Right lobe of liver (tissue), 6 donors: ENCODE results near the gene ZNF107. TPM values are rescaled to one million over a fixed set of nuclear protein-coding genes. Genes with fewer than 3 reads are reported as not detected.

Experiments
- ATAC-seq, 4 donors: fragments of 200-7000 bp; cut with Tn5 transposase; one replicate each; pipeline ENCODE4 v1.9.1; 2020; ENCODE audit warnings: mild to moderate bottlenecking in 4 of 4, moderate library complexity in 4 of 4
- DNase-seq, 3 donors: peaks; one replicate each; pipeline ENCODE4 v3.0.0-alpha.2; 2020
- H3K27ac ChIP-seq, 3 donors: fragments of 200-600 bp; one replicate each; pipeline ENCODE4 v1.8.0; 2022
- H3K27me3 ChIP-seq, 2 donors: fragments of 200-600 bp; one replicate each; pipeline ENCODE4 v1.8.0; 2022
- H3K36me3 ChIP-seq, 4 donors: fragments of 200-600 bp; sonication (generic) in 1 of 4; one replicate each; pipeline versions ENCODE4 v1.5.1 to v1.8.0; 2017 to 2022; ENCODE audit warnings: control low read depth in 1 of 4
- H3K4me1 ChIP-seq, 4 donors: fragments of 200-600 bp; sonication (generic) in 1 of 4; one replicate each; pipeline versions ENCODE4 v1.5.1 to v1.8.0; 2017 to 2022; ENCODE audit warnings: control low read depth in 1 of 4
- H3K4me3 ChIP-seq, 3 donors: fragments of 200-600 bp; one replicate each; pipeline ENCODE4 v1.8.0; 2022
- H3K9me3 ChIP-seq, 4 donors: fragments of 200-600 bp; sonication (generic) in 1 of 4; one replicate each; pipeline versions ENCODE4 v1.5.1 to v1.8.0; 2017 to 2022; ENCODE audit warnings: control low read depth in 1 of 4
- POLR2A ChIP-seq: fragments of 450-650 bp; IDR thresholded peaks from one replicate; pipeline ENCODE4 v1.6.1; 2017; ENCODE audit warnings: antibody characterized with exemption, mild to moderate bottlenecking
- WGBS: methylation state at CpG from one replicate; pipeline ENCODE4 v1.1.6; 2018; ENCODE audit warnings: low coverage, low lambda C conversion rate; ENCODE audit not compliant: insufficient coverage; ENCODE audit errors: missing lambda C conversion rate; 5-methylcytosine and 5-hydroxymethylcytosine counted together
- intact Hi-C, 2 donors: fragments of 100-400 bp; cut with DNase I; formaldehyde crosslinking; loops; one replicate each; pipeline versions ENCODE4 v1.11.2 to v1.14.1; 2022
- total RNA-seq, 6 experiments: library from RNA; depleted of rRNA in 2 of 6; stranded (reverse); fragments of >200 nt in 2 of 6; fragmentation: NEBNext Ultra II Directional in 3 of 6; extraction: Animal tissue kit (Norgen Biotek cat#: 25700) in 3 of 6; gene quantifications; one replicate each; pipeline versions ENCODE4 v1.1.0 to v1.2.4, GENCODE V29; 2016 to 2023
- TF ChIP-seq, protein P1 (sequence below), 4 donors: fragments of 200-600 bp in 3 of 4; fragments of 450-650 bp in 1 of 4; IDR thresholded peaks; one replicate each; pipeline versions ENCODE4 v1.5.1 to v1.8.0; 2016 to 2022; ENCODE audit warnings: antibody characterized with exemption in 4 of 4, mild to moderate bottlenecking in 2 of 4
- donor health status: DM: no; HTN: yes; CAD: no.
- donor health status: DM: no; HTN: no; CAD: no.
- donor health status: DM: no; HTN: no; CAD: no.
- donor health status: DM: no; HTN: yes; CAD: no.
- donor health status: DM: no; HTN: yes; CAD: no.

ZNF107 gene
- total RNA-seq, 6 experiments from 2014 or later, result 1.2 to 2.0 (median 1.6) TPM

- Histone ChIP-seq H3K9me3 (no peaks in the 10 kb centered on the region), H3K4me3 (no peak overlapping the region), H3K36me3 (no peaks in the 10 kb centered on the region), H3K27ac (peak overlapping the region in 2 of 3 donors; percentile 19 to 78), H3K27me3 (no peaks in the 10 kb centered on the region), H3K4me1 (peaks cover 0 to 7% (median 0%) of the 10 kb centered on the region in 4 donors)
- DNase-seq, result peak; percentile 43 to 86 (median 70)
- intact Hi-C loops, result no loop called here
- 42% methylated on average over 3 of the region's 3 CpGs for WGBS
- no peak for TF ChIP-seq POLR2A
- TF ChIP-seq, protein P1, sequence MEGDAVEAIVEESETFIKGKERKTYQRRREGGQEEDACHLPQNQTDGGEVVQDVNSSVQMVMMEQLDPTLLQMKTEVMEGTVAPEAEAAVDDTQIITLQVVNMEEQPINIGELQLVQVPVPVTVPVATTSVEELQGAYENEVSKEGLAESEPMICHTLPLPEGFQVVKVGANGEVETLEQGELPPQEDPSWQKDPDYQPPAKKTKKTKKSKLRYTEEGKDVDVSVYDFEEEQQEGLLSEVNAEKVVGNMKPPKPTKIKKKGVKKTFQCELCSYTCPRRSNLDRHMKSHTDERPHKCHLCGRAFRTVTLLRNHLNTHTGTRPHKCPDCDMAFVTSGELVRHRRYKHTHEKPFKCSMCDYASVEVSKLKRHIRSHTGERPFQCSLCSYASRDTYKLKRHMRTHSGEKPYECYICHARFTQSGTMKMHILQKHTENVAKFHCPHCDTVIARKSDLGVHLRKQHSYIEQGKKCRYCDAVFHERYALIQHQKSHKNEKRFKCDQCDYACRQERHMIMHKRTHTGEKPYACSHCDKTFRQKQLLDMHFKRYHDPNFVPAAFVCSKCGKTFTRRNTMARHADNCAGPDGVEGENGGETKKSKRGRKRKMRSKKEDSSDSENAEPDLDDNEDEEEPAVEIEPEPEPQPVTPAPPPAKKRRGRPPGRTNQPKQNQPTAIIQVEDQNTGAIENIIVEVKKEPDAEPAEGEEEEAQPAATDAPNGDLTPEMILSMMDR (IDR thresholded peaks at IDR 0.05), result no peak
- ATAC-seq, result peak; percentile 86 to 95 (median 90)
These were observed 37.2 kb upstream of the ZNF107 start for GRCh38 chr7:64628721-64629120.

DNA sequence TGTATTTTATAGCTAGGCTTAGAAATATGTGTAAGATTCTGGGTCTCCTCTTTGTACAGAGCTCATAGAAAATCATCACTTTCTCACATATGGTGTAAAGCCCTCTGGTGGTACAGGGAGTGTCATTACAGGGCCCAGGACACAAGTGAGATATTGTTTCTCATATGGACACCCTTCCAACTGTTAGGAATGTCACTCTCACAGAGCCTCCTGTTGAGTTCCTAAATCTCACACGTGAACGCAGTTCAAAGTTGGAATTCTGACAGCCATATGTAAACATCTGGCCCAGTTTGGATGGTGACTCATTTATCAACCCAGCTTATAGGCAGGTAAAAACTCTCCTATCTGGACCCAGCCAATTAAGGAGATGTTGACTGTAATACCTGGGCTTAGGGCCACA is 35.4 kb upstream of the ZNF107 start:
- no peak for DNase-seq
- intact Hi-C loops, result no loop called here
- H3K36me3 ChIP-seq, result no peaks in the 10 kb centered on the region

DNA sequence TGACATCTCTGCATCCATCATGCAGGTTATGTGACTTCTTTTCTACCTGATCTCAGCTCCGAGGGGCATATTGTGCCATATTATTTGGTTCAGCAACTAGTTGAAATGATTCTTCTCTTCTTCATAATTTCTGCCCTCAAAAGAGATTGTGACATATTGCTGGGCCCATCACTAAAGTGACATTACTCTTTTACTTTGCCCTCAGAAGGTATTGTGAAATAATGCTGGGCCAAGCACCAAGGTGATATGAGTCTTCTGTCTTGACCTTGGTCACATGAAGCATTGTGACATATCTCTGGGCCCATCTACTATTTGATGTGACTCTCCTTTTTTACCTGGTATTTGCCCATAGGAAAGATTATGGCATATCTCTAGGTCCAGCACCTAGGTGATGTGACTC is 33.9 kb upstream of the ZNF107 start:
- no peaks in the 10 kb centered on the region for H3K36me3 ChIP-seq
- H3K27ac ChIP-seq, result no peak overlapping the region
- no peaks in the 10 kb centered on the region for H3K27me3 ChIP-seq
- H3K4me3 ChIP-seq, result no peak overlapping the region
- no peak for TF ChIP-seq POLR2A
- TF ChIP-seq, protein P1 (IDR thresholded peaks at IDR 0.05), result no peak
- DNase-seq, result no peak
- H3K4me1 ChIP-seq, result peaks cover 0 to 7% (median 0%) of the 10 kb centered on the region in 4 donors
- no peak for ATAC-seq
- no peaks in the 10 kb centered on the region for H3K9me3 ChIP-seq
- intact Hi-C loops, result no loop called here
- WGBS, result 50% methylated on average over 1 of the region's 1 CpG

More for the DNA sequence above, 35.4 kb upstream of the ZNF107 start:
- Histone ChIP-seq H3K4me1 (peaks cover 0 to 7% (median 0%) of the 10 kb centered on the region in 4 donors), H3K4me3 (no peak overlapping the region), H3K9me3 (no peaks in the 10 kb centered on the region), H3K27ac (no peak overlapping the region), H3K27me3 (no peaks in the 10 kb centered on the region)
- ATAC-seq, result peak in 2 of 4 donors; percentile 31 to 33
- no peak for TF ChIP-seq POLR2A
- TF ChIP-seq, protein P1 (IDR thresholded peaks at IDR 0.05), result peak; percentile 28 to 42 (median 40)
- 62% methylated on average over 2 of the region's 2 CpGs for WGBS

DNA sequence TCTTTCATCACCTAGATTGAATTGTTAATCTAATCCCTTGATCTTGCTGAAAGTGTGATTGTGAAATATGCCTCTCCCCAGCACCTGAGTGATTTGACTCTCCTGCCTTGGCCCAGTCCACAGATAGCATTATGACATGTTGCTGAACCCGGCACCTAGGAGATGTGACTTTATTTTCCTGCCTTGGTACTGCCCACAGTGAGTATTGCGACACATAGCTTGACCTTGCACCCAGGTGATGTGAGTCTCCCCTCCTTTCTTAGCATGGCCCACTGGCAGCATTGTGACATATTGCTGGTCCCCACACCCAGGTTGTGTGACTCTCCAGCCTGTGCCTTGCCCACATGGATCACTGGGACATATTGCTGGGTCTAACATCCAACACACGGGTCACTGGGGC is 32.5 kb upstream of the ZNF107 start:
- DNase-seq (no peak), ATAC-seq (no peak)
- intact Hi-C loops, result no loop called here
- no peak overlapping the region for H3K4me3 ChIP-seq
- H3K9me3 ChIP-seq, result no peaks in the 10 kb centered on the region
- no peak for TF ChIP-seq POLR2A
- TF ChIP-seq, protein P1 (IDR thresholded peaks at IDR 0.05), result no peak
- WGBS, result 93% methylated on average over 2 of the region's 3 CpGs
- H3K27me3 ChIP-seq, result no peaks in the 10 kb centered on the region
- no peak overlapping the region for H3K27ac ChIP-seq
- peaks cover 0 to 2% (median 0%) of the 10 kb centered on the region in 4 donors for H3K4me1 ChIP-seq
- H3K36me3 ChIP-seq, result no peaks in the 10 kb centered on the region
